ENCODE measurements around the gene FCHSD2. TPM values are rescaled to one million over a fixed set of nuclear protein-coding genes. Genes with fewer than 3 reads are reported as not detected.

FCHSD2 gene
- polyA plus RNA-seq, 2 of the 4 experiments (the other 2 are of a cell fraction): 10.5 to 19.0 TPM

- CTCF ChIA-PET: no interaction called here
- 85% methylated on average over 5 of the region's 5 CpGs for WGBS (ENCODE audit: missing lambda C conversion rate)
- no peaks in the 10 kb centered on the region for H3K4me1 ChIP-seq
- H3K9me3 ChIP-seq: peaks cover 32% of the 10 kb centered on the region
- no peak overlapping the region for H3K27ac ChIP-seq
- DNase-seq (ENCODE audit: low read depth in 1 of 2, low spot score in 1 of 2) (no peak), ATAC-seq (no peak), FAIRE-seq (no peak)
- POLR2A ChIA-PET: no interaction called here
- TF ChIP-seq SREBF2 (IDR thresholded peaks at IDR 0.05): no peak
- TF ChIP-seq TP53 (CRISPR knock-in tag; IDR thresholded peaks at IDR 0.05): no peak
- TF ChIP-seq MAZ (IDR thresholded peaks at IDR 0.05; ENCODE audit: borderline replicate concordance, low read depth, low read length): no peak
- TF ChIP-seq CHD2 (IDR thresholded peaks at IDR 0.05; ENCODE audit: low read length, partially characterized antibody): no peak
- no peak for TF ChIP-seq RCOR1 (IDR thresholded peaks at IDR 0.05; ENCODE audit: low read depth, low read length)
- no peak for TF ChIP-seq EHF (CRISPR knock-in tag; IDR thresholded peaks at IDR 0.05)
- TF ChIP-seq USF2 (IDR thresholded peaks at IDR 0.05): no peak
- no peak for TF ChIP-seq ZFP36 (IDR thresholded peaks at IDR 0.05; ENCODE audit: borderline replicate concordance, partially characterized antibody)
- no peak for TF ChIP-seq ZNF302 (CRISPR knock-in tag; IDR thresholded peaks at IDR 0.05)
- no peak for TF ChIP-seq REST (IDR thresholded peaks at IDR 0.05)
- no peak for TF ChIP-seq KDM5A (IDR thresholded peaks at IDR 0.05)
- TF ChIP-seq EHMT2 (IDR thresholded peaks at IDR 0.05; ENCODE audit: low read depth): no peak
- H3K4me2 ChIP-seq: no peak overlapping the region
- no peak overlapping the region for H3K4me3 ChIP-seq
Observed at GRCh38 chr11:73024639-73025038, 117.5 kb downstream of the FCHSD2 start.

DNA sequence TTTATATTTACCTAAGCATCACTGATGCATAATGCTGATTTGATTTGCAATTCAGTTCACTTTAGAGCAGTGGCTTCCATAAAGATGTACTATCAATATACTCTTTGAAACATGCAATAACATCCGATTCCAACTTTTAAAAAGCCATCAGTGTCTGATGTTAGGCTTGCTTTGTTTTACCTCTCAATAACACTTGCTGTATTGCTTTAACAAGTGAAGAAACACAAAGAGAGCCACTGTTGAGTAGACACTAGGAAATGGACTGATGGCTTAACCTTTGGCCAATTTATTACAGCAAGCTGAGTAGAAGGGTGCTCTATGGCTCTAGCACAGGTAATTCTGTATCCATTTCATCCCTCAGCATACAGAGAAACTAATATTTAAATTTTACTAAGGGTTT, 122.1 kb downstream of the FCHSD2 start:
- no peak overlapping the region for H3K4me2 ChIP-seq
- no peak for TF ChIP-seq BCL3 (IDR thresholded peaks at IDR 0.05)
- no peak for TF ChIP-seq NR3C1 (IDR thresholded peaks at IDR 0.05)
- peaks cover 16% of the 10 kb centered on the region for H3K9me3 ChIP-seq
- no peak for ATAC-seq
- H3K27ac ChIP-seq: no peak overlapping the region
- POLR2A ChIA-PET: no interaction called here
- no peak for FAIRE-seq
- no peak for DNase-seq (ENCODE audit: low read depth in 1 of 2, low spot score in 1 of 2)
- 100% methylated on average over 1 of the region's 1 CpG for WGBS (ENCODE audit: missing lambda C conversion rate)
- CTCF ChIA-PET: no interaction called here
- no peak overlapping the region for H3K4me3 ChIP-seq
- H3K4me1 ChIP-seq: no peaks in the 10 kb centered on the region

- ATAC-seq (no peak), FAIRE-seq (no peak), DNase-seq (ENCODE audit: low read depth in 1 of 2, low spot score in 1 of 2) (no peak)
- no peak overlapping the region for H3K4me2 ChIP-seq
- POLR2A ChIA-PET: no interaction called here
- H3K27ac ChIP-seq: no peak overlapping the region
- no peaks in the 10 kb centered on the region for H3K4me1 ChIP-seq
- H3K9me3 ChIP-seq: peaks cover 11% of the 10 kb centered on the region
- CTCF ChIA-PET: no interaction called here
- TF ChIP-seq NFE2L2 (conservative IDR thresholded peaks at IDR 0.05; ENCODE audit: low read length): no peak
- no peak for TF ChIP-seq HOXB5 (CRISPR knock-in tag; IDR thresholded peaks at IDR 0.05)
- no peak for TF ChIP-seq JUNB (IDR thresholded peaks at IDR 0.05)
- TF ChIP-seq PBX3 (IDR thresholded peaks at IDR 0.05): no peak
- no peak for TF ChIP-seq SMC3 (IDR thresholded peaks at IDR 0.05)
- TF ChIP-seq CHD4 (IDR thresholded peaks at IDR 0.05; ENCODE audit: borderline replicate concordance): no peak
- no peak for TF ChIP-seq NPAS2 (CRISPR knock-in tag; IDR thresholded peaks at IDR 0.05; ENCODE audit: borderline replicate concordance)
- TF ChIP-seq ZC3H11A (IDR thresholded peaks at IDR 0.05): no peak
- H3K4me3 ChIP-seq: no peak overlapping the region
Observed at GRCh38 chr11:73019449-73019848, 122.7 kb downstream of the FCHSD2 start.
